ENCODE data around the gene SCMH1.
"Not testable (repeated sequence)": the region's sequence is repeated elsewhere in the genome, so short reads cannot be mapped to it uniquely, and the experiment has no call there.

Gene SCMH1

DNA sequence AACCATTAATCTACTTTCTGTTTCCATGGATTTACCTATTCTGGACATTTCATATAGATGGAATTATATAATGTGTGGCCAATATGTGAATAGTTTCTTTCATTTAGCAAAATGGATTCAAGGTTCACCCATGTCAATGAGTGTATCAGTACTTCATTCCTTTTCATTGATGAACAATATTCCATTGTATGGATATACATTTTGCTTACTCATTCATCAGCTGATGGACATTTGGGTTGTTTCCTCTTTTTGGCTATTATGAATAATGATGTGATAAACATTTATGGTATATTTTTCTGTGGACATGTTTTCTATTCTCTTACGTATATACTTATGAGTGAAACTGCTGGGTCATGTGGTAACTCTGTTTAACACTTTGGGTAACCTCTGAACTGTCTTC is 97.8 kb downstream of the SCMH1 start:
- DNase-seq = no peak

- DNase-seq = no peak
These were observed 103.6 kb downstream of the SCMH1 start for GRCh38 chr1:41138549-41138948.

GRCh38 chr1:41135196-41135947 is 106.7 kb downstream of the SCMH1 start:
- no peak for DNase-seq

- DNase-seq = not testable (repeated sequence)
These were observed 107.8 kb downstream of the SCMH1 start for GRCh38 chr1:41134325-41134724.

GRCh38 chr1:41122851-41123518 is 119.1 kb downstream of the SCMH1 start:
- no peak for DNase-seq

DNA sequence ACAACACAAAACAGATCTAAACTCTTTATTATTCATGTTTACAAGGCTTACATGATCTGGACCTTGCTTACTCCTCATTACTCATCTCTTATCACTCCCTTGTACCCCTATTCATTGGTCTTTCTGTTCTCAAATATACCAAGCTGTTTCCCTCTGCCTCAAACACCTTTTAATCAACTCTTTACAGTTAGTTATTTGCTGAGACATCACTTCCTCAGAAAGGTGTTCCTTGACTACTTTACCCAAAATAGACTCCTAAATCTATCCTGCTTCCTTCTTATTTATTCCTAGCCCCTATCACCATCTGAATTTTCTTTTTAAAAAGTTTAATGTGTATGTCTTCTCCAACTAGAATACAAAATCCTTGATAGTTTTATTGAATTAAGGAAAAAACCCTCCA is 120.0 kb downstream of the SCMH1 start:
- no peak for DNase-seq

- DNase-seq = no peak
These were observed 123.5 kb downstream of the SCMH1 start for GRCh38 chr1:41118645-41119044.

DNA sequence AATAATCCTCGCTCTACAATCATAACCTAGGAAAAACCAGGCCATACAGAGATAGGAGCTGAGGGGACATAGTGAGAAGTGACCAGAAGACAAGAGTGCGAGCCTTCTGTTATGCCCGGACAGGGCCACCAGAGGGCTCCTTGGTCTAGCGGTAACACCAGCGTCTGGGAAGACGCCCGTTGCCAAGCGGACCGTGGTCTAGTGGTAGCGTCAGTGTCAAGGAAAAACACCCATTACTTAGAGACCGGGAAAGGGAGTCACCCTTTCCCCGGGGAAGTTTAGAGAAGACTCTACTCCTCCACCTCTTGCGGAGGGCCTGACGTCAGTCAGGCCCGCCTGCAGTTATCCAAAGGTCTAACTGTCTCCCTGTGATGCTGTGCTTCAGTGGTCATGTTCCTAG is 124.9 kb downstream of the SCMH1 start:
- DNase-seq = not testable (repeated sequence)

DNA sequence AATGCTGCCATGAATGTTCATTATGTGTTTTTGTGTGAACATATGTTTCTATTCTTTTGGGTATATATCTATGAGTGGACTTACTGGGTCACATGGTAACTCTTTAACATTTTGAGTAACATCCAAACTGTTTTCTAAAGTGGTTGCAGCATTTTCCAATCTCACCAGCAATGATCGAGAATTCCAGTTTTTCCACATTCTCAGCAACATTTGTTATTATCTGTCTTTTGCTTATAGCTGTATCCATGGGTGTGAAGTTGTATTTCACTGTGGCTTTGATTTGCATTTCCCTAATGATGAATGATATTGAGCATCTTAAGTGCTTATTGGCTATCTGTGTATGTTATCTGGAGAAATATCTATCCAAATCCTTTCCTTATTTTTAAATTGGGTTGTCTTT is 131.4 kb downstream of the SCMH1 start:
- DNase-seq = no peak

DNA sequence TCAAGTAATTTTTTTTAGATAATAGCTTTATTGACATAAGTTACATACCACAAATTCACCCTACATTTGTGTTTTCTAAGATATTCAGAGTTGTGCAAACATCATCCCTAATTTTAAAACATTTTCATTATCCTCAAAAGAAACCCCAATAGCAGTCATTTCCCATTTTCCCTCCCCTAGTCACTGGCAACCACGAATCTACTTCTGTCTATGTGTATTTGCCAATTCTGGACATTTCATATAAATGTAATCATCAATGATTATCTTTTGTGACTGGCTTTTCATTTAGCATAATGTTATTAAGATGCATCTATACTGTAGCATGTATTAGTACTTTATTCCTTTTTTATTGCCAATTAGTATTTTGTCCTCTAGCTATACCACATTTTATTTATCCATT is 131.8 kb downstream of the SCMH1 start:
- no peak for DNase-seq

- DNase-seq = no peak
These were observed 132.6 kb downstream of the SCMH1 start for GRCh38 chr1:41109310-41110197.

DNA sequence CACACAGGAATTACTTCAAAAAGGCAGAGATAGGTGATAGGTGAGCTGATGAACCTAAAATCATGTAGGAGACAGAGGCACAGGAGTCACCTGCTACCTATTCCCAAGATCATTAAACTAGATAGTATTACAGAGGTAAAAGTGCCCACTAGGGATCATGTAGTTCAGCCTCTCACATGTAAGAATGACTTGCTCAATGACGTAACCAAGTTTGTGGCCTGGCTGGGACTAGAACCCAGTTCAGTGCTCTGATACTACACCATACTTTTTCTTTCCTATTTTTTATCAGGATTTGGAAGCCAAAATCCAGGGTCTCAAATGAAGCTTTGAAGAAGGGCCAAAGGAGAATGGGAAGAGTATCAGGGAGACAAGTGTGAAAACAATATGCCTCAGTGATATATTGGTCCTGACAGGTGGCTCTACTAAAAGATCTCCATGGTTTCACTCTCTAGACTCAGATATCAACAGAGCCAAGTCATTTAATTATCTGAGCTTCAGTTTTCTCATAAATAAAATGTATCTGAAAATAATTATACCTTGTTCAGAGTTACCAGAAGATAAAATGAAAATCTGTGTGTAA is 133.3 kb downstream of the SCMH1 start:
- DNase-seq = no peak

- no peak for DNase-seq
These were observed 138.3 kb downstream of the SCMH1 start for GRCh38 chr1:41103766-41104165.

DNA sequence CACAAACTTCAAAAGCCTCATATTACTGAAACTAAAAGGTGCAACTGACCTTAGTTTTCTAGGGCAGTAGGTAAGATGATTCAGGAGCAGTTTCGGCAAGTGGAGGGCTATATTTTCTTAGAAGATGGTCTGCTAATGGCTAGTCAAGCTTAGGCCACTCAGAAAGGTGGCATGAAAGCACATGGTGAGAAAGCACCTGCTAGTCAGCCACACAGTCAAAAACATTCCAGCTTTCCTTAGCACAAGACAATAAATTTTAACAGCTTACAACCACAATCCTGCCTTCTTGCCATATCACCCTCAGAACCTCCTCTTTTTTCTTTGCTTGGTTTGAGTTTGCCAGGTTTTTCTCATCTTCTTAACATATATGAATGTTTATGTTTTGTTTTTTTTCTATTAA is 139.5 kb downstream of the SCMH1 start:
- DNase-seq = no peak

DNA sequence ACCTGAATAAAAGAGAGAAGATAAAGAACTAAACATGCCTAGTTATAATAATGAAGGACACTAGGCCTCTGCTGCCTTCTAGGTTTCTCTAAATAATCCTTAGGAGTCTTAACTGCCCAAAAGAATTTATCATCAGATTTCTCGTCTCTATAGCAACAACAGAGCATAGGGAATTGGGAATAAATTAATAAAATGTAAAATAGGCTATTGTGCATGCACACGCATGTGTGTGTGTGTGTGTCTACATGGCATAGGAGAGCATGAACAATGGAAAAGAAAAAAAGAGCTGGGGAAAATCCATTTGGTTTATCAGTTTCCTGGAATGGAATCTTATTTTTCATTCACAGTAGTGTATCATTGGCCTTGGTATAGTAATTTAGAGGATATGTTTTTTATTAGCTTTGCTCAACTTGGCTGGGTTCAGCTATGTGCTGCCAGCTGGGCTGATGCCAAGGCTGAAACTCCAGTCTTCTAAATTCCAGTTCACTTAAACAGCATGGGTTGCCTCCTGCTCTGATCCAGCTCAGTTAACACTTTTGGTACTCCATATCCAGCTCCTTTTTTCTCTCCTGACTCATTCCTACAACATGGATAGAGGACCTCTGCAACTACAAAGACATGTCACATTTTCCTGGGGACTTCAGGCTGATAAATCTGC is 140.0 kb downstream of the SCMH1 start:
- no peak for DNase-seq

GRCh38 chr1:41101076-41101475 is 141.0 kb downstream of the SCMH1 start:
- DNase-seq = no peak

DNA sequence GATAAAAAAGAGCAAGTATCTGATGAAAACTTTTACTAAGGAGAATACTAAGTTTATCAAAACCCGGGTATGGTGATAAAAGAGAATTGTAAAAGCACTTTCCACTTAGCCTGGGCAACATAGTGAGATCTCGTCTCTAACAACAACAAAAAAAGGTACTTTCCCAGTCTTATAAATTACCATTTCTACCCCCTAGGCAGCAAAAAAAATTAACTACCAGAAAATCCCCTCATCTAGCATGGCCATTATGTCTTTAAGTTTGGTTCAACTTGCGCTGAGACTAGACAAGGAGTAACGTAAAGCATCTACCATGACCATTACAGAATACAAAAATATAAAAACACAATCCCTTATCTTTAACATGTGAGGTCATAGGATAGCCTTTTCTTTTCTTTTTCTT is 141.9 kb downstream of the SCMH1 start:
- no peak for DNase-seq

- DNase-seq = no peak
These were observed 143.2 kb downstream of the SCMH1 start for GRCh38 chr1:41098730-41099460.

DNA sequence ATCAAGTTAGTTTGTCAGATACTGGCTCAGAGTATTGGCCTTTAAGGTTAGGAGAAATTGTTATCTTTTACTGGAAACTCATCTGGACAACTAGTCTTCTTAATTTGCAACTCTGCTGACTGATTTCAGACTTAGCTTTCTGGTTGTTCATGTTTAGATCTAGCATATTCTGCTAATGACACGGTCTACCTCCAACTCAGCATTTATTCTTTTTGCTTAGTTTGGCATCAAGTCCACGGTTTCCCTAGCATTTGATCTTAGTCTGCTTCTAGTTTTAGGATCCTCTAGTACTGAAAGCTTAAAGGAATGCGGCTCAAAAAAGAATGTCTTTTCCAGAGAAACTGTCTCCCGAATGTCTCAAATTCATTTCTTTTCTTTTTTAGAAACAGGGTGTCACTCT is 145.0 kb downstream of the SCMH1 start:
- no peak for DNase-seq

DNA sequence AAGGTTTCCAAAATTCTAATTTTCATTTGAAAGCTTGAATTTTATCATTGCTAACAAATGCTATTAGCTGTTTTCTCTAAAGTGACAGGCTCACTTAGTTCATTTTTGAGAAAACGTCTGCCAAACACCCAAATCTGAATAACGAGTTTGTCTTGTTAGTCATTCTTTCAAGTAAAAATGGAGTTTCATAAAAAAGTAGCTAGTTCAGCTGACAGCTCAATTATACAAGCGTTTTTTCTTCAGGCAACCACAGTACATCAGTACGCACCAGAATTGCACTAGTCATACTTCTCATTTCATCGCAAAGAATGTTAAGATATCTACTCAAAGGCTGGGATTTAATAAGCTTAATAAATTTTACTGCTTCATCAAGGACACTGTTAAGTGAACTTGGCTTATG is 148.3 kb downstream of the SCMH1 start:
- DNase-seq = no peak

DNA sequence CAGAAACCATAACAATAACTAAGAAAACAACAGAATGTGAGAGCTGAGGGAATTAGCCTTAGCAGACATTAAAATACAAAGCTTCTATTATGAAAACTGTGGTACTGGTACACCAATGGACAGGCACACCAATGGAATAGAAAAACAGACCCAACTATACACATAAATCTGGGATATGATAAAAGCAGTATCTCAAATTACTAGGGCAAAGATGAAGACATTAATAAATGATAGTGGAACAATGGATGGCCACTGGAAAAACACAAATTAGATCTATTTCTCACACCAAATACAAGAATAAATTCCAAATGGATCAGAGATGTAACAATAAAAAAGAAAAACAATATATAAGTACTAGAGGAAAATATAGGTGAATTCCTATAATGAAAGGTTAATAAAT is 155.2 kb downstream of the SCMH1 start:
- DNase-seq = no peak

- no peak for DNase-seq
These were observed 163.5 kb downstream of the SCMH1 start for GRCh38 chr1:41078616-41079015.

All from cortex of kidney (tissue), 1 donor.